ENCODE measurements around the gene RIPK1. TPM values are rescaled to one million over a fixed set of nuclear protein-coding genes. Genes with fewer than 3 reads are reported as not detected.

RIPK1 gene
- total and polyA plus RNA-seq, 9 of the 15 experiments (the other 6 are each of a cell fraction or from before 2014, with no cell fraction given), result 3.8 to 24.9 (median 17.7) TPM

DNA sequence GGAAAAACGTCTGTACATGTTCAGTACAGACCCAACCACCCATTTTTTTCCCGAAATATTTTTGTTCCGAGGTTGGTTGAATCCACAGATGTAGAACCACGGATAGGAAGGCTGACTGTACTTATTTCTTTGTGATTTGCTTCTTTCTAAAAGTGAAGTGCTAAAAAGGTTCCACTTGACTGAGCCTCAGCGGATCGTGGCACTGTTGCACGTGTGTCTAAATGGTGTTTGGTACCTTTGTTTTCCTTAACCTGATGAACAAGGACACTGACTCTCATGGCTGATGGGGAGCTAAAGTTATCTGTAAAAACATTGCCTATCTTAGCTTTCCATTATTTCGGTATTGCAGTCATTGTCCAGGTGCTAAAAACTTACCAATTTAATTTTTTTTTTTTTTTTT lies 56.4 kb downstream of the RIPK1 start (continued):
- TF ChIP-seq, protein P1, sequence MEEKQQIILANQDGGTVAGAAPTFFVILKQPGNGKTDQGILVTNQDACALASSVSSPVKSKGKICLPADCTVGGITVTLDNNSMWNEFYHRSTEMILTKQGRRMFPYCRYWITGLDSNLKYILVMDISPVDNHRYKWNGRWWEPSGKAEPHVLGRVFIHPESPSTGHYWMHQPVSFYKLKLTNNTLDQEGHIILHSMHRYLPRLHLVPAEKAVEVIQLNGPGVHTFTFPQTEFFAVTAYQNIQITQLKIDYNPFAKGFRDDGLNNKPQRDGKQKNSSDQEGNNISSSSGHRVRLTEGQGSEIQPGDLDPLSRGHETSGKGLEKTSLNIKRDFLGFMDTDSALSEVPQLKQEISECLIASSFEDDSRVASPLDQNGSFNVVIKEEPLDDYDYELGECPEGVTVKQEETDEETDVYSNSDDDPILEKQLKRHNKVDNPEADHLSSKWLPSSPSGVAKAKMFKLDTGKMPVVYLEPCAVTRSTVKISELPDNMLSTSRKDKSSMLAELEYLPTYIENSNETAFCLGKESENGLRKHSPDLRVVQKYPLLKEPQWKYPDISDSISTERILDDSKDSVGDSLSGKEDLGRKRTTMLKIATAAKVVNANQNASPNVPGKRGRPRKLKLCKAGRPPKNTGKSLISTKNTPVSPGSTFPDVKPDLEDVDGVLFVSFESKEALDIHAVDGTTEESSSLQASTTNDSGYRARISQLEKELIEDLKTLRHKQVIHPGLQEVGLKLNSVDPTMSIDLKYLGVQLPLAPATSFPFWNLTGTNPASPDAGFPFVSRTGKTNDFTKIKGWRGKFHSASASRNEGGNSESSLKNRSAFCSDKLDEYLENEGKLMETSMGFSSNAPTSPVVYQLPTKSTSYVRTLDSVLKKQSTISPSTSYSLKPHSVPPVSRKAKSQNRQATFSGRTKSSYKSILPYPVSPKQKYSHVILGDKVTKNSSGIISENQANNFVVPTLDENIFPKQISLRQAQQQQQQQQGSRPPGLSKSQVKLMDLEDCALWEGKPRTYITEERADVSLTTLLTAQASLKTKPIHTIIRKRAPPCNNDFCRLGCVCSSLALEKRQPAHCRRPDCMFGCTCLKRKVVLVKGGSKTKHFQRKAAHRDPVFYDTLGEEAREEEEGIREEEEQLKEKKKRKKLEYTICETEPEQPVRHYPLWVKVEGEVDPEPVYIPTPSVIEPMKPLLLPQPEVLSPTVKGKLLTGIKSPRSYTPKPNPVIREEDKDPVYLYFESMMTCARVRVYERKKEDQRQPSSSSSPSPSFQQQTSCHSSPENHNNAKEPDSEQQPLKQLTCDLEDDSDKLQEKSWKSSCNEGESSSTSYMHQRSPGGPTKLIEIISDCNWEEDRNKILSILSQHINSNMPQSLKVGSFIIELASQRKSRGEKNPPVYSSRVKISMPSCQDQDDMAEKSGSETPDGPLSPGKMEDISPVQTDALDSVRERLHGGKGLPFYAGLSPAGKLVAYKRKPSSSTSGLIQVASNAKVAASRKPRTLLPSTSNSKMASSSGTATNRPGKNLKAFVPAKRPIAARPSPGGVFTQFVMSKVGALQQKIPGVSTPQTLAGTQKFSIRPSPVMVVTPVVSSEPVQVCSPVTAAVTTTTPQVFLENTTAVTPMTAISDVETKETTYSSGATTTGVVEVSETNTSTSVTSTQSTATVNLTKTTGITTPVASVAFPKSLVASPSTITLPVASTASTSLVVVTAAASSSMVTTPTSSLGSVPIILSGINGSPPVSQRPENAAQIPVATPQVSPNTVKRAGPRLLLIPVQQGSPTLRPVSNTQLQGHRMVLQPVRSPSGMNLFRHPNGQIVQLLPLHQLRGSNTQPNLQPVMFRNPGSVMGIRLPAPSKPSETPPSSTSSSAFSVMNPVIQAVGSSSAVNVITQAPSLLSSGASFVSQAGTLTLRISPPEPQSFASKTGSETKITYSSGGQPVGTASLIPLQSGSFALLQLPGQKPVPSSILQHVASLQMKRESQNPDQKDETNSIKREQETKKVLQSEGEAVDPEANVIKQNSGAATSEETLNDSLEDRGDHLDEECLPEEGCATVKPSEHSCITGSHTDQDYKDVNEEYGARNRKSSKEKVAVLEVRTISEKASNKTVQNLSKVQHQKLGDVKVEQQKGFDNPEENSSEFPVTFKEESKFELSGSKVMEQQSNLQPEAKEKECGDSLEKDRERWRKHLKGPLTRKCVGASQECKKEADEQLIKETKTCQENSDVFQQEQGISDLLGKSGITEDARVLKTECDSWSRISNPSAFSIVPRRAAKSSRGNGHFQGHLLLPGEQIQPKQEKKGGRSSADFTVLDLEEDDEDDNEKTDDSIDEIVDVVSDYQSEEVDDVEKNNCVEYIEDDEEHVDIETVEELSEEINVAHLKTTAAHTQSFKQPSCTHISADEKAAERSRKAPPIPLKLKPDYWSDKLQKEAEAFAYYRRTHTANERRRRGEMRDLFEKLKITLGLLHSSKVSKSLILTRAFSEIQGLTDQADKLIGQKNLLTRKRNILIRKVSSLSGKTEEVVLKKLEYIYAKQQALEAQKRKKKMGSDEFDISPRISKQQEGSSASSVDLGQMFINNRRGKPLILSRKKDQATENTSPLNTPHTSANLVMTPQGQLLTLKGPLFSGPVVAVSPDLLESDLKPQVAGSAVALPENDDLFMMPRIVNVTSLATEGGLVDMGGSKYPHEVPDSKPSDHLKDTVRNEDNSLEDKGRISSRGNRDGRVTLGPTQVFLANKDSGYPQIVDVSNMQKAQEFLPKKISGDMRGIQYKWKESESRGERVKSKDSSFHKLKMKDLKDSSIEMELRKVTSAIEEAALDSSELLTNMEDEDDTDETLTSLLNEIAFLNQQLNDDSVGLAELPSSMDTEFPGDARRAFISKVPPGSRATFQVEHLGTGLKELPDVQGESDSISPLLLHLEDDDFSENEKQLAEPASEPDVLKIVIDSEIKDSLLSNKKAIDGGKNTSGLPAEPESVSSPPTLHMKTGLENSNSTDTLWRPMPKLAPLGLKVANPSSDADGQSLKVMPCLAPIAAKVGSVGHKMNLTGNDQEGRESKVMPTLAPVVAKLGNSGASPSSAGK (IDR thresholded peaks at IDR 0.05), result no peak
- TF ChIP-seq, protein P2, sequence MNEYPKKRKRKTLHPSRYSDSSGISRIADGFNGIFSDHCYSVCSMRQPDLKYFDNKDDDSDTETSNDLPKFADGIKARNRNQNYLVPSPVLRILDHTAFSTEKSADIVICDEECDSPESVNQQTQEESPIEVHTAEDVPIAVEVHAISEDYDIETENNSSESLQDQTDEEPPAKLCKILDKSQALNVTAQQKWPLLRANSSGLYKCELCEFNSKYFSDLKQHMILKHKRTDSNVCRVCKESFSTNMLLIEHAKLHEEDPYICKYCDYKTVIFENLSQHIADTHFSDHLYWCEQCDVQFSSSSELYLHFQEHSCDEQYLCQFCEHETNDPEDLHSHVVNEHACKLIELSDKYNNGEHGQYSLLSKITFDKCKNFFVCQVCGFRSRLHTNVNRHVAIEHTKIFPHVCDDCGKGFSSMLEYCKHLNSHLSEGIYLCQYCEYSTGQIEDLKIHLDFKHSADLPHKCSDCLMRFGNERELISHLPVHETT (CRISPR knock-in tag; conservative IDR thresholded peaks at IDR 0.05 in 1 of 2, IDR thresholded peaks at IDR 0.05 in 1 of 2), result no peak
- TF ChIP-seq MCM7 (IDR thresholded peaks at IDR 0.05), result no peak
- TF ChIP-seq CAMTA2 (CRISPR knock-in tag; conservative IDR thresholded peaks at IDR 0.05), result no peak
- no peak for TF ChIP-seq SRSF3 (IDR thresholded peaks at IDR 0.05; ENCODE audit: insufficient read depth, low read length)
- TF ChIP-seq HDGF (IDR thresholded peaks at IDR 0.05), result no peak
- TF ChIP-seq GABPB1 (CRISPR knock-in tag; IDR thresholded peaks at IDR 0.05), result no peak
- TF ChIP-seq U2AF1 (optimal IDR thresholded peaks at IDR 0.05; ENCODE audit: low read depth, low read length), result no peak
- TF ChIP-seq ZNF41 (CRISPR knock-in tag; conservative IDR thresholded peaks at IDR 0.05), result no peak
